ENCODE measurements around the gene PDK2.

DNA sequence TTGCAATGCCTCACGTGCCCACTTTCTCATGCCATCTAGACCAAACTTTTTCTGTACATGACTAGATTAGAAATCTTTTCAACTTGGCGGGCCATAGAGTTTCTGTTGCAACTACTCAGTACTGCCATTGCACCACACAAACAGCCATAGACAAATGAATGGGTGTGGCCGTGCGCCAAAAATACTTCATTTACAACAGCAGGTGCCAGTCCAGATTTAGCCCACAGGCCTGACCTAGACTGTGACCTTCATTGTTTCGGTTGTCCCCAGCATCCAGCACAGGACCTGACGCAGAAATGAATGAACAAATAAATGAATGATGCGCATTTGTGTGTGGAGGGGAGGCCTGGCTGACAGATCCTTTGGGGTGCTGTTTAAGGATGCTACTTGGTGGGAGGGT is 14.3 kb upstream of the PDK2 start:
- no peak for TF ChIP-seq CTCF (conservative IDR thresholded peaks at IDR 0.05; ENCODE audit: low read depth, low read length)
- no peak for TF ChIP-seq EZH2 (IDR thresholded peaks at IDR 0.05; ENCODE audit: borderline replicate concordance, low read depth, low read length, poor library complexity, severe bottlenecking)

All from A673 (cell line).